GM18511 (cell line): ENCODE measurements around the gene TMEM109.
"Not testable (repeated sequence)": the region's sequence is repeated elsewhere in the genome, so short reads cannot be mapped to it uniquely, and the experiment has no call there.

Source experiments
- ATAC-seq: cut with Tn5 transposase; IDR thresholded peaks from one replicate; pipeline ENCODE4 v1.9.1; 2021; ENCODE audit warnings: mild to moderate bottlenecking, moderate library complexity; ENCODE audit not compliant: unreplicated experiment

Gene TMEM109

GRCh38 chr11:60909680-60910280 lies 4.2 kb upstream of the TMEM109 start:
- ATAC-seq: not testable (repeated sequence)

- ATAC-seq: peak; percentile 43
Measured at GRCh38 chr11:60910281-60910687, 3.7 kb upstream of the TMEM109 start.

GRCh38 chr11:60910711-60911380 lies 3.1 kb upstream of the TMEM109 start:
- ATAC-seq: no peak

- no peak for ATAC-seq
Measured at GRCh38 chr11:60912223-60912850, 1.6 kb upstream of the TMEM109 start.

GRCh38 chr11:60912851-60913528 lies 968 bp upstream of the TMEM109 start:
- no peak for ATAC-seq

- ATAC-seq: no peak
Measured at GRCh38 chr11:60914633-60915247, 782 bp downstream of the TMEM109 start.

GRCh38 chr11:60915248-60915914 lies 1.4 kb downstream of the TMEM109 start:
- peak; percentile 59 for ATAC-seq

- no peak for ATAC-seq
Measured at GRCh38 chr11:60916669-60917206, 2.8 kb downstream of the TMEM109 start.

GRCh38 chr11:60917267-60917666 lies 3.3 kb downstream of the TMEM109 start:
- no peak for ATAC-seq

- ATAC-seq: no peak
Measured at GRCh38 chr11:60918251-60918938, 4.4 kb downstream of the TMEM109 start.

- no peak for ATAC-seq
Measured at GRCh38 chr11:60918939-60919265, 4.9 kb downstream of the TMEM109 start.

GRCh38 chr11:60919320-60919719 lies 5.4 kb downstream of the TMEM109 start:
- ATAC-seq: no peak

- ATAC-seq: no peak
Measured at GRCh38 chr11:60919956-60920355, 6.0 kb downstream of the TMEM109 start.

GRCh38 chr11:60921259-60921658 lies 7.3 kb downstream of the TMEM109 start:
- no peak for ATAC-seq

GRCh38 chr11:60921777-60922335 lies 7.9 kb downstream of the TMEM109 start:
- no peak for ATAC-seq

GRCh38 chr11:60922906-60923305 lies 8.9 kb downstream of the TMEM109 start:
- ATAC-seq: no peak

- no peak for ATAC-seq
Measured at GRCh38 chr11:60923326-60923725, 9.4 kb downstream of the TMEM109 start.

GRCh38 chr11:60923800-60924109 lies 9.8 kb downstream of the TMEM109 start:
- ATAC-seq: no peak

- peak; percentile 58 for ATAC-seq
Measured at GRCh38 chr11:60924110-60924905, 10.3 kb downstream of the TMEM109 start, which contains the start of gene TMEM132A. Gene TMEM132A, plus strand, starts transcription at chr11:60924460. Its CDS starts 174 bp downstream, at chr11:60924634.
